ENCODE data around the gene PLXND1.

Gene PLXND1

GRCh38 chr3:129626744-129627349, 20.4 kb upstream of the PLXND1 start:
- peak; percentile 43 for DNase-seq

GRCh38 chr3:129625072-129625874, 18.8 kb upstream of the PLXND1 start:
- no peak for DNase-seq

GRCh38 chr3:129624347-129625071, 18.0 kb upstream of the PLXND1 start:
- DNase-seq = no peak

- no peak for DNase-seq
Observed at GRCh38 chr3:129623447-129624118, 17.1 kb upstream of the PLXND1 start.

GRCh38 chr3:129622933-129623332, 16.5 kb upstream of the PLXND1 start:
- no peak for DNase-seq

- DNase-seq = no peak
Observed at GRCh38 chr3:129622226-129622874, 15.9 kb upstream of the PLXND1 start.

- DNase-seq = no peak
Observed at GRCh38 chr3:129621626-129622225, 15.2 kb upstream of the PLXND1 start.

- DNase-seq = no peak
Observed at GRCh38 chr3:129620828-129621559, 14.5 kb upstream of the PLXND1 start.

- no peak for DNase-seq
Observed at GRCh38 chr3:129619726-129620162, 13.3 kb upstream of the PLXND1 start.

GRCh38 chr3:129618901-129619671, 12.6 kb upstream of the PLXND1 start:
- no peak for DNase-seq

- no peak for DNase-seq
Observed at GRCh38 chr3:129618186-129618820, 11.8 kb upstream of the PLXND1 start.

GRCh38 chr3:129617381-129618185, 11.1 kb upstream of the PLXND1 start:
- DNase-seq = no peak

- no peak for DNase-seq
Observed at GRCh38 chr3:129616713-129617112, 10.2 kb upstream of the PLXND1 start.

- no peak for DNase-seq
Observed at GRCh38 chr3:129616291-129616690, 9.8 kb upstream of the PLXND1 start.

GRCh38 chr3:129615751-129616281, 9.3 kb upstream of the PLXND1 start:
- no peak for DNase-seq

- no peak for DNase-seq
Observed at GRCh38 chr3:129614927-129615363, 8.5 kb upstream of the PLXND1 start.

- DNase-seq = no peak
Observed at GRCh38 chr3:129614435-129614834, 8.0 kb upstream of the PLXND1 start.

GRCh38 chr3:129613367-129613740, 6.9 kb upstream of the PLXND1 start:
- DNase-seq = no peak

Data from activated CD4-positive, alpha-beta T cell treated with anti-CD3 and anti-CD28 coated beads, Interleukin-2, amount 50 U/mL, for 1 hour (primary cell).